ENCODE results near the gene DHRS3.

The DHRS3 gene

GRCh38 chr1:12610305-12610935, 7.6 kb downstream of the DHRS3 start:
- Histone ChIP-seq H3K9me3 (ENCODE audit: insufficient read depth, low read length) (no peaks in the 10 kb centered on the region), H3K4me2 (ENCODE audit: low read length) (no peak overlapping the region), H3K79me2 (ENCODE audit: low read length) (no peaks in the 10 kb centered on the region), H4K20me1 (ENCODE audit: insufficient read depth, low read length) (no peaks in the 10 kb centered on the region), H3K27me3 (ENCODE audit: low read depth, low read length) (no peaks in the 10 kb centered on the region), H3K9ac (ENCODE audit: low read length) (no peak overlapping the region), H3K4me3 (ENCODE audit: low read length) (no peak overlapping the region), H2AFZ (ENCODE audit: low read depth, low read length) (no peak overlapping the region), H3K36me3 (replicated peaks; ENCODE audit: low read depth, low read length) (no peaks in the 10 kb centered on the region), H3K4me1 (ENCODE audit: low read length) (peaks cover 4% of the 10 kb centered on the region), H3K27ac (ENCODE audit: low read length) (no peak overlapping the region)
- TF ChIP-seq EZH2phosphoT487 (IDR thresholded peaks at IDR 0.05; ENCODE audit: low read depth), result no peak
- TF ChIP-seq CTCF (IDR thresholded peaks at IDR 0.05; ENCODE audit: low read depth, low read length), result no peak

GRCh38 chr1:12609469-12610003, 8.5 kb downstream of the DHRS3 start:
- Histone ChIP-seq H3K4me1 (ENCODE audit: low read length) (no peaks in the 10 kb centered on the region), H4K20me1 (ENCODE audit: insufficient read depth, low read length) (no peaks in the 10 kb centered on the region), H3K36me3 (replicated peaks; ENCODE audit: low read depth, low read length) (no peaks in the 10 kb centered on the region), H3K27ac (ENCODE audit: low read length) (no peak overlapping the region), H3K4me3 (ENCODE audit: low read length) (no peak overlapping the region), H3K27me3 (ENCODE audit: low read depth, low read length) (no peaks in the 10 kb centered on the region), H3K4me2 (ENCODE audit: low read length) (no peak overlapping the region), H2AFZ (ENCODE audit: low read depth, low read length) (no peak overlapping the region), H3K79me2 (ENCODE audit: low read length) (no peaks in the 10 kb centered on the region), H3K9ac (ENCODE audit: low read length) (no peak overlapping the region), H3K9me3 (ENCODE audit: insufficient read depth, low read length) (no peaks in the 10 kb centered on the region)
- TF ChIP-seq CTCF (IDR thresholded peaks at IDR 0.05; ENCODE audit: low read depth, low read length) (no peak), EZH2phosphoT487 (IDR thresholded peaks at IDR 0.05; ENCODE audit: low read depth) (no peak)

DNA sequence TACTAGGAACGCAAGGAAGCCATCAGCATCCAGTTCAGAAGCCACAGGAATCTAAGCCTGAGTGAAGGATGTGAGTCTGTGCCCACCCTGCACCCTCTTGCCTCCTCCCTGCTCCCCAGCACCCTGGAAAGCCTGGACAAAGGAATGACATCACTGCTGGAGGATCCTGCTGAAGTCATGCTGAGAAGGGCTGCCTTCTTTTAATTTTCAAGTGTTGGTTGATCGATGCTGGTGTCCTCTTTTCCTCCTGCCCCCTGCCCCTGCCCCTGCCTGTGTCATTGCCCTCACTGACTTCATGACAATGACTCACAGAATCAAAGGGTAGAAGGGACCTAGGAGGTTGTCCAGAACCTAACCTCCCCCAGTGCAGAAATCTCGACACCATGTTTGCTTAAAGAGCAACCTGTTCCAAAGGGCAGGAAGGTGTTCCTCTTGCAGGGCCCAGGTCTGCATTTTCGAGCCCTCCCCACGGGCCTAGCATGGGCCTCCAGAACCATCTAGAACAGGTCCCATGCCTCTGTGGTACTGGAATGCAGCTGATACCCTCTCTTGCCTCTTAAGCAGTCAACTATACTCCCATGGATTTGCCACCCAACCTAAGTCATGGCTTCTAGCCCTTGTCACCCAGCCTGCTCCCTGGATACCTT, 9.6 kb downstream of the DHRS3 start:
- Histone ChIP-seq H3K4me2 (ENCODE audit: low read length) (no peak overlapping the region), H4K20me1 (ENCODE audit: insufficient read depth, low read length) (no peaks in the 10 kb centered on the region), H3K27me3 (ENCODE audit: low read depth, low read length) (no peaks in the 10 kb centered on the region), H3K9ac (ENCODE audit: low read length) (no peak overlapping the region), H3K4me3 (ENCODE audit: low read length) (no peak overlapping the region), H3K4me1 (ENCODE audit: low read length) (no peaks in the 10 kb centered on the region), H3K9me3 (ENCODE audit: insufficient read depth, low read length) (no peaks in the 10 kb centered on the region), H3K79me2 (ENCODE audit: low read length) (no peaks in the 10 kb centered on the region), H3K36me3 (replicated peaks; ENCODE audit: low read depth, low read length) (no peaks in the 10 kb centered on the region), H2AFZ (ENCODE audit: low read depth, low read length) (no peak overlapping the region), H3K27ac (ENCODE audit: low read length) (no peak overlapping the region)
- no peak for TF ChIP-seq CTCF (IDR thresholded peaks at IDR 0.05; ENCODE audit: low read depth, low read length)
- no peak for TF ChIP-seq EZH2phosphoT487 (IDR thresholded peaks at IDR 0.05; ENCODE audit: low read depth)

GRCh38 chr1:12607263-12607662, 10.7 kb downstream of the DHRS3 start:
- Histone ChIP-seq H3K27me3 (ENCODE audit: low read depth, low read length) (no peaks in the 10 kb centered on the region), H3K79me2 (ENCODE audit: low read length) (no peaks in the 10 kb centered on the region), H3K9me3 (ENCODE audit: insufficient read depth, low read length) (no peaks in the 10 kb centered on the region), H3K4me1 (ENCODE audit: low read length) (no peaks in the 10 kb centered on the region), H4K20me1 (ENCODE audit: insufficient read depth, low read length) (no peaks in the 10 kb centered on the region), H3K27ac (ENCODE audit: low read length) (no peak overlapping the region), H2AFZ (ENCODE audit: low read depth, low read length) (no peak overlapping the region), H3K4me3 (ENCODE audit: low read length) (no peak overlapping the region), H3K36me3 (replicated peaks; ENCODE audit: low read depth, low read length) (no peaks in the 10 kb centered on the region), H3K9ac (ENCODE audit: low read length) (no peak overlapping the region), H3K4me2 (ENCODE audit: low read length) (no peak overlapping the region)
- no peak for TF ChIP-seq CTCF (IDR thresholded peaks at IDR 0.05; ENCODE audit: low read depth, low read length)
